Uterus (tissue), 4 donors: Measurements from ENCODE around the gene DAD1. TPM values are rescaled to one million over a fixed set of nuclear protein-coding genes. Genes with fewer than 3 reads are reported as not detected.

Experiments used
- DNase-seq, 2 donors: peaks; one replicate each; pipeline ENCODE4 v3.0.0-alpha.2; 2019 to 2020
- H3K27ac ChIP-seq, 2 donors: fragments of 200-600 bp; sonication (generic); 1 replicate in 1 of 2; 2 replicates in 1 of 2; pipeline ENCODE4 v1.5.1; 2016 to 2018
- H3K27me3 ChIP-seq, 2 donors: fragments of 200-600 bp; sonication (generic); one replicate each; pipeline ENCODE4 v1.5.1; 2018 to 2019; ENCODE audit warnings: control low read depth in 1 of 2
- H3K36me3 ChIP-seq, 2 donors: fragments of 200-600 bp; sonication (generic); one replicate each; pipeline ENCODE4 v1.5.1; 2019; ENCODE audit warnings: control low read depth in 1 of 2
- H3K4me1 ChIP-seq, 2 donors: fragments of 200-600 bp; sonication (generic); one replicate each; pipeline ENCODE4 v1.5.1; 2018 to 2019; ENCODE audit warnings: control low read depth in 1 of 2
- H3K4me3 ChIP-seq, 2 donors: fragments of 200-600 bp; sonication (generic); 1 replicate in 1 of 2; 2 replicates in 1 of 2; pipeline ENCODE4 v1.5.1; 2018 to 2019; ENCODE audit warnings: mild to moderate bottlenecking in 1 of 2
- H3K9me3 ChIP-seq, 2 donors: fragments of 200-600 bp; sonication (generic); one replicate each; pipeline ENCODE4 v1.5.1; 2019; ENCODE audit warnings: control low read depth in 1 of 2
- CTCF ChIP-seq, 4 experiments: fragments of 200-600 bp in 2 of 4; fragments of 450-650 bp in 2 of 4; sonication (generic) in 2 of 4; IDR thresholded peaks; one replicate each; pipeline ENCODE4 v1.5.1; 2016 to 2019; ENCODE audit warnings: antibody characterized with exemption in 4 of 4, mild to moderate bottlenecking in 2 of 4, moderate library complexity in 1 of 4
- POLR2A ChIP-seq, 2 donors: fragments of 450-650 bp; IDR thresholded peaks; one replicate each; pipeline ENCODE4 v1.6.1; 2016; ENCODE audit warnings: antibody characterized with exemption in 2 of 2, mild to moderate bottlenecking in 1 of 2, moderate library complexity in 1 of 2
- intact Hi-C: fragments of 100-400 bp; cut with DNase I; formaldehyde crosslinking; loops from one replicate; pipeline ENCODE4 v1.15.1; 2023; ENCODE audit warnings: low total_unique reads
- total RNA-seq, 4 donors: library from RNA; depleted of rRNA in 3 of 4; stranded (reverse); fragments of >200 nt in 3 of 4; gene quantifications; one replicate each; pipeline versions ENCODE4 v1.1.0 to v1.2.4, GENCODE V29; 2014 to 2023
- donor health status: DM: yes; HTN: yes; CAD: no.

Gene DAD1
- total RNA-seq, 4 donors from 2014 or later = 92.2 to 375 (median 207) TPM

GRCh38 chr14:22573804-22574203 lies 15.2 kb downstream of the DAD1 start:
- no peak for TF ChIP-seq CTCF (IDR thresholded peaks at IDR 0.05)
- no peak for TF ChIP-seq POLR2A (IDR thresholded peaks at IDR 0.05)
- H3K27me3 ChIP-seq = no peaks in the 10 kb centered on the region
- H3K4me1 ChIP-seq = no peaks in the 10 kb centered on the region
- H3K9me3 ChIP-seq = no peaks in the 10 kb centered on the region
- DNase-seq = no peak
- no peak overlapping the region for H3K27ac ChIP-seq
- H3K4me3 ChIP-seq = no peak overlapping the region
- intact Hi-C loops = no loop called here
- no peaks in the 10 kb centered on the region for H3K36me3 ChIP-seq

- H3K4me3 ChIP-seq = no peak overlapping the region
- TF ChIP-seq CTCF (IDR thresholded peaks at IDR 0.05) = no peak
- TF ChIP-seq POLR2A (IDR thresholded peaks at IDR 0.05) = no peak
- no peak for DNase-seq
- no peaks in the 10 kb centered on the region for H3K4me1 ChIP-seq
- H3K27me3 ChIP-seq = no peaks in the 10 kb centered on the region
- intact Hi-C loops = no loop called here
- no peaks in the 10 kb centered on the region for H3K36me3 ChIP-seq
- H3K9me3 ChIP-seq = no peaks in the 10 kb centered on the region
- H3K27ac ChIP-seq = no peak overlapping the region
Measured at GRCh38 chr14:22572562-22573058, 16.4 kb downstream of the DAD1 start.

- H3K9me3 ChIP-seq = no peaks in the 10 kb centered on the region
- intact Hi-C loops = no loop called here
Measured at GRCh38 chr14:22570132-22570949, 18.7 kb downstream of the DAD1 start.

GRCh38 chr14:22569737-22570131 lies 19.3 kb downstream of the DAD1 start:
- intact Hi-C loops = loop anchor here (5.0 to 10.0 kb wide), 2 partner anchors 143 to 285 kb away; no protein-coding TSS in a partner anchor
- TF ChIP-seq CTCF (IDR thresholded peaks at IDR 0.05) (no peak), POLR2A (IDR thresholded peaks at IDR 0.05) (no peak)
- DNase-seq = no peak
- Histone ChIP-seq H3K27me3 (no peaks in the 10 kb centered on the region), H3K36me3 (no peaks in the 10 kb centered on the region), H3K4me1 (peaks cover 0 to 8% of the 10 kb centered on the region in 2 donors), H3K9me3 (no peaks in the 10 kb centered on the region), H3K27ac (peak overlapping the region; percentile 33 to 73), H3K4me3 (no peak overlapping the region)

More at GRCh38 chr14:22570132-22570949, 18.7 kb downstream of the DAD1 start:
- Histone ChIP-seq H3K4me1 (peaks cover 0 to 3% of the 10 kb centered on the region in 2 donors), H3K27me3 (no peaks in the 10 kb centered on the region), H3K4me3 (no peak overlapping the region), H3K36me3 (no peaks in the 10 kb centered on the region), H3K27ac (peak overlapping the region; percentile 55 to 73)
- TF ChIP-seq CTCF (IDR thresholded peaks at IDR 0.05) (peak; percentile 74 to 91 (median 86)), POLR2A (IDR thresholded peaks at IDR 0.05) (no peak)
- DNase-seq = peak; percentile 72 to 91

GRCh38 chr14:22569106-22569736 lies 19.8 kb downstream of the DAD1 start:
- Histone ChIP-seq H3K36me3 (no peaks in the 10 kb centered on the region), H3K9me3 (no peaks in the 10 kb centered on the region), H3K4me1 (peaks cover 0 to 8% of the 10 kb centered on the region in 2 donors), H3K4me3 (no peak overlapping the region), H3K27ac (no peak overlapping the region), H3K27me3 (no peaks in the 10 kb centered on the region)
- no peak for TF ChIP-seq CTCF (IDR thresholded peaks at IDR 0.05)
- no peak for TF ChIP-seq POLR2A (IDR thresholded peaks at IDR 0.05)
- DNase-seq = no peak
- intact Hi-C loops = loop anchor here (5.0 to 10.0 kb wide), 2 partner anchors 143 to 286 kb away; no protein-coding TSS in a partner anchor
